Superior temporal gyrus (tissue), 1 donor: ENCODE data around the gene TP63.

ENCODE experiments used
- DNase-seq: peaks from one replicate; pipeline ENCODE4 v3.0.0-alpha.2; 2016; ENCODE audit errors: extremely low spot score

Gene TP63

GRCh38 chr3:189813647-189814240, 182.6 kb downstream of the TP63 start:
- DNase-seq = no peak

GRCh38 chr3:189820365-189820720, 189.2 kb downstream of the TP63 start:
- DNase-seq = no peak

- DNase-seq = no peak
These were observed 190.1 kb downstream of the TP63 start for GRCh38 chr3:189821262-189821661.

- no peak for DNase-seq
These were observed 191.5 kb downstream of the TP63 start for GRCh38 chr3:189822726-189823125.

- no peak for DNase-seq
These were observed 193.6 kb downstream of the TP63 start for GRCh38 chr3:189824629-189825312.

GRCh38 chr3:189826566-189826965, 195.4 kb downstream of the TP63 start:
- no peak for DNase-seq

GRCh38 chr3:189827108-189827507, 195.9 kb downstream of the TP63 start:
- DNase-seq = no peak

- no peak for DNase-seq
These were observed 199.2 kb downstream of the TP63 start for GRCh38 chr3:189830401-189830800.

- no peak for DNase-seq
These were observed 202.1 kb downstream of the TP63 start for GRCh38 chr3:189833266-189833665.

GRCh38 chr3:189833996-189834395, 202.8 kb downstream of the TP63 start:
- no peak for DNase-seq

- DNase-seq = no peak
These were observed 203.3 kb downstream of the TP63 start for GRCh38 chr3:189834462-189834861.

GRCh38 chr3:189836795-189837194, 205.6 kb downstream of the TP63 start:
- DNase-seq = no peak

- no peak for DNase-seq
These were observed 207.1 kb downstream of the TP63 start for GRCh38 chr3:189838291-189838690.

GRCh38 chr3:189839576-189839975, 208.4 kb downstream of the TP63 start:
- DNase-seq = no peak

GRCh38 chr3:189841473-189842205, 210.4 kb downstream of the TP63 start:
- no peak for DNase-seq

GRCh38 chr3:189842681-189843602, 211.8 kb downstream of the TP63 start:
- no peak for DNase-seq

- no peak for DNase-seq
These were observed 213.9 kb downstream of the TP63 start for GRCh38 chr3:189845069-189845468.

- DNase-seq = no peak
These were observed 217.3 kb downstream of the TP63 start for GRCh38 chr3:189848395-189849040.

- DNase-seq = no peak
These were observed 218.1 kb downstream of the TP63 start for GRCh38 chr3:189849262-189849661.

- DNase-seq = no peak
These were observed 220.5 kb downstream of the TP63 start for GRCh38 chr3:189851682-189852081.

- DNase-seq = no peak
These were observed 222.7 kb downstream of the TP63 start for GRCh38 chr3:189853906-189854305.

GRCh38 chr3:189860296-189860695, 229.1 kb downstream of the TP63 start:
- no peak for DNase-seq
